Fibroblast of pulmonary artery (primary cell): ENCODE measurements around the gene SUCLG2.
A peak's percentile ranks its signal among the peaks of the same experiment; 100 is the strongest.

Source experiments
- DNase-seq: peaks from one replicate; pipeline ENCODE4 v3.0.0-alpha.2; 2010; ENCODE audit warnings: low read depth
- H3K4me3 ChIP-seq: replicated peaks from 2 replicates; pipeline ENCODE4 v1.5.1; 2011; ENCODE audit warnings: low read depth, mild to moderate bottlenecking, control low read depth, low read length, moderate library complexity
- TF ChIP-seq, protein P1 (sequence below): IDR thresholded peaks from 2 replicates; pipeline ENCODE4 v1.5.1; 2011; ENCODE audit warnings: mild to moderate bottlenecking, control low read depth, low read length, inconsistent platforms; ENCODE audit errors: missing control alignments

The SUCLG2 gene

DNA sequence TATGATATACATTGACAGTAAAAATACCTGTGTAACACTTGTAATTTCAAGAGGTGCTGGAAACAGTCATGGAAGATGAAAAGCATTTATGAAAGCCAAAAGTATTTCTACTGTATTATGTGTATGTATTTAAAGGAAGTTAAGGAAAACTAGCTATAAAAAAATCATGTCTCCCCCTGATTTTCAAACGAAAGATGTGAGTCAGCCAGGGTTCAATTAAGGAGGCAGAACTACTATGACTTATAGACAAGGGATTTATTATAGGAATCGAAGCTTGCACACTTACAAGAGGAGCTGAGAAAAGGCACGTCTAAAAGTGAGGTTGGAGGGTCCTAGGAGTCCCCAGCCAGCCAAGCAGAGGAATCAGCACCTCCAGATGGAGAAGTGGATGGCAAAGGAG, 119.4 kb downstream of the SUCLG2 start:
- no peak for DNase-seq

DNA sequence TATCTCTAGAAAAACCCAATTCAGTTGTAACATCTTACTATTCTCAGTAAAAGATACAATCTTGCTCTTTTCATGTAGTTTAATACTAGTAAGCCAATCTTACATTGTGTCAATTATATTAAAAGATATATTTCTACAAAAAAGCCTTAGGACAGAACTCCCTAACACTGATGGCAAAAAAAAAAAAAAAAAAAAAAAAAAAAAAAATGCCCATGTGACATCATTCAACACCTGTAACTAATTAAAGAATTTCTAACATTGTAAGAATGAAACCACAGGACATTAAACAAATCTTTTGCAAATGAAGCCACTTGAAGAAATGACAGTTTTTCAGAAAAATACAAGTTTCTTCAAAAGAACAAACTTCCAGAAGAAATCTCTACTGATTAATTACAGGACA, 119.8 kb downstream of the SUCLG2 start:
- H3K4me3 ChIP-seq, result no peak overlapping the region
- TF ChIP-seq, protein P1, sequence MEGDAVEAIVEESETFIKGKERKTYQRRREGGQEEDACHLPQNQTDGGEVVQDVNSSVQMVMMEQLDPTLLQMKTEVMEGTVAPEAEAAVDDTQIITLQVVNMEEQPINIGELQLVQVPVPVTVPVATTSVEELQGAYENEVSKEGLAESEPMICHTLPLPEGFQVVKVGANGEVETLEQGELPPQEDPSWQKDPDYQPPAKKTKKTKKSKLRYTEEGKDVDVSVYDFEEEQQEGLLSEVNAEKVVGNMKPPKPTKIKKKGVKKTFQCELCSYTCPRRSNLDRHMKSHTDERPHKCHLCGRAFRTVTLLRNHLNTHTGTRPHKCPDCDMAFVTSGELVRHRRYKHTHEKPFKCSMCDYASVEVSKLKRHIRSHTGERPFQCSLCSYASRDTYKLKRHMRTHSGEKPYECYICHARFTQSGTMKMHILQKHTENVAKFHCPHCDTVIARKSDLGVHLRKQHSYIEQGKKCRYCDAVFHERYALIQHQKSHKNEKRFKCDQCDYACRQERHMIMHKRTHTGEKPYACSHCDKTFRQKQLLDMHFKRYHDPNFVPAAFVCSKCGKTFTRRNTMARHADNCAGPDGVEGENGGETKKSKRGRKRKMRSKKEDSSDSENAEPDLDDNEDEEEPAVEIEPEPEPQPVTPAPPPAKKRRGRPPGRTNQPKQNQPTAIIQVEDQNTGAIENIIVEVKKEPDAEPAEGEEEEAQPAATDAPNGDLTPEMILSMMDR, result no peak
- no peak for DNase-seq

More for the DNA sequence above, 119.4 kb downstream of the SUCLG2 start:
- TF ChIP-seq, protein P1, result no peak
- no peak overlapping the region for H3K4me3 ChIP-seq

DNA sequence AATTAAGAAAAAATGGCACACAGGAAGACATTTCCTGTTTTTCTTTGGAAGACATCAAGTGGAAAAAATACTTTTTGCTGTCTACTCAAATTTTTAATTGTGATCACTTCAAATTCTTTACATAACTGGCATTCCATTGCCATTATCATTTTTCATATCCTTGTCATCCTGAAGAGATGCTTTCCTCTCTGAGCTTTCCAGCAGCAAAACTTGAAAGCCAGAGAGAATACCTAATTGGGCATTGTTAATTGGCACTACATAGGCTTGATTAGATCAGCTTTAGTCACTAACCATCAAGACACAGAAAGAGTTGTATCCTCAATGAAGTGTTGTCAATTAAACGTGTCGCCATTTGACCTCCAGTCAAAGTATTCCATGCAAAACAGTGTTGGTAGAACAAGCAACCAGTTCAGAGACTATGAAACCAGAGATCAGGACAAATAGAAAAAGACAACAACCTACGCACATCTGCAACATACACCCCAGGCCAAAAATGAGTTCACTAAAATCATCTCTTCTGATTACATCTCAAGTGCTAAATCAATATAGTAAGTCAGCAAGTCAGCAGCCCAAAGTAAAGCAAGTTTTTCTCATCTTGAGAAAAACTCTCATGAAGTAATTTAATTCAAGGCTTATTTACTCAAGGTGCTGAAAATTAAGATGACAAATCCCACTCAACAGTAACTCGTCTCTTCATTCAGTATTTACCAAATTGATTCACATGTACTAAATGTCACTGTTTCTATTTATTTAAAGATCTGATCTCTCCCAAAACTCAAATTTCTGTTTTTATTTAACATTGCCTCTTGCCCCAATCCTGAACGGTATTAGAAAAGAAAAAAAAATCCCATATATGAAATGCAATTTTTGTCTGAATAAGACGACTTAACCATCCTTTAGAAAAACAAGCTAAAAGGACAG, 123.0 kb downstream of the SUCLG2 start:
- no peak overlapping the region for H3K4me3 ChIP-seq
- no peak for DNase-seq
- TF ChIP-seq, protein P1, result no peak

DNA sequence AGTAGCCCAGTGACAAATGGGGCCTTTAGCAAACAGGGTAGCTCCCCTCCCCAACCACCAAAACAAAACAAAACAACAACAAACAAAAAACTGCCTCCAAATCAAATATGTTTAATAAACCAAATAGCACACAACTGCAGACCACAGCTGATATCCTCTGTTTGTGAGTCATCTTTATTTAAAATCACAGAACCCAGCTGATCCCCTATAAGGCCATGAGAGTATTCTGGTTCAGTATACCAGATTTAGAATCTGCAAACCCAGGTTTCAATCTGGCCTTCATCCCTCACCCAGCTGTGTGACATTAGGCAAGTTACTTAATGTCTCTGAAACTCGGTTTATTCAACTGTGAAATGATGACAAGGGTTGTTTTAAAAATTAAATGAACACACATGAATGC, 124.5 kb downstream of the SUCLG2 start:
- no peak overlapping the region for H3K4me3 ChIP-seq
- DNase-seq, result peak; percentile 7
- TF ChIP-seq, protein P1, result no peak

DNA sequence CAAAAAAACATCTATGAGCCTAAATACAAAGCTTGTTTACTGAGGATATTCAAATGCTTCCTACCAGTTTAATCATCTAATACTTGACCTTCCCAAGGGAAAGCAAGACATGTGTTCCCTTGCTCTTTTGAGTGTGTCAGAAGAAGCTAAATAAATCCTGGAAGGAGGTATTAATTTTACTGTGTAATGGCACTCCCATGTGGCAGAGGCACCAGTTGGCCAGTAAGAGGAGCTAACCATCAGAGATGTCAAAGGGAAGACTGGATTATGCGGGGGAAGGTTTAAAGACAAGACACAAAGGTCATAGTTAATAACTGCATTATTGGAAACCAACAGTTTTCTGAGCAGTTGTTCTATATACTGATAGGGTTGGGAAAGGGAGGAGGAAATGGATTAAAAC, 125.1 kb downstream of the SUCLG2 start:
- H3K4me3 ChIP-seq, result no peak overlapping the region
- TF ChIP-seq, protein P1, result no peak
- DNase-seq, result no peak

DNA sequence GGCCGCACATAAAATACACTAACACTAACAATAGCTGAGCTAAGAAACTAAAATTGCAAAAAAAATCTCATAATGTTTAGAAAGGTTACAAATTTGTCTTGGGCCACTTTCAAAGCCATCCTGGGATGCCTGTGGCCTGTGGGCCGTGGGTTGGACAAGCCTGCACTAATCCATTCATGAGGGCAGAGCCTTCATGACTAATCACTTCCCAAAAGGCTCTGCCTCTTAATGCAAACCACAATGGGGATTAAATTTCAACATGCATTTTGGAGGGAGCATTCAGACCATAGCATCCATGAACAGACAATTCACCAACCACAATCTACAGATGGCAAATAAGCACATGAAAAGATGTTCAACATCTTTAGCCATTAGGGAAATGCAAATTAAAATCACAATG, 128.2 kb downstream of the SUCLG2 start:
- peak; percentile 66 for DNase-seq
- TF ChIP-seq, protein P1, result no peak

DNA sequence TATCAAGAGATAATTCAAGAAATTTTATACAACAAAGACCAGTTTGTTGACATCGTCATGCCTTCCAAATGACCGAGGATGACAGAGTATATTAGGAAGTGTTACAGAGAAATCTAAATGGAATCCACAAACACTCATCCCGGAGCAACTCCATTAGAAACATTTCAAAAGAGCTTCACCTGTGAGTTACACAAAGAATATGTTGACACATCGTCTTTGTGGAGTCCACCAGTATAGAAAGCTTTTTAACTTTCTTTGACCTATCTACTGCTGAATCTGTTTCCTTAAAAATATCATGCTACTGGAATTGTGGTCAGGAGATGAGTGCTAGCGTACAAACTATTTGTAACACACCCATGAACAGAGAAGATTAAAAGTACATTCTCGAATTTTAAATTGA, 130.4 kb downstream of the SUCLG2 start:
- no peak for DNase-seq
- TF ChIP-seq, protein P1, result no peak
- H3K4me3 ChIP-seq, result no peak overlapping the region

More for the DNA sequence above, 128.2 kb downstream of the SUCLG2 start:
- no peak overlapping the region for H3K4me3 ChIP-seq
